Ectodermal cell (in vitro differentiated cells): ENCODE measurements around the gene MEST.

Source experiments
- H3K27ac ChIP-seq: 2 replicates; pipeline ENCODE4 v1.7.0; 2013; ENCODE audit warnings: mild to moderate bottlenecking, low read depth, low read length; ENCODE audit not compliant: insufficient read depth, poor library complexity, severe bottlenecking
- H3K27me3 ChIP-seq: 2 replicates; pipeline ENCODE4 v1.7.0; 2013; ENCODE audit warnings: mild to moderate bottlenecking, low read length; ENCODE audit not compliant: insufficient read depth, control insufficient read depth, poor library complexity, severe bottlenecking
- H3K36me3 ChIP-seq: one replicate; pipeline ENCODE4 v1.7.0; 2013; ENCODE audit warnings: low read length; ENCODE audit not compliant: control insufficient read depth, insufficient read depth
- H3K4me1 ChIP-seq: one replicate; pipeline ENCODE4 v1.7.0; 2013; ENCODE audit warnings: low read length; ENCODE audit not compliant: control insufficient read depth, insufficient read depth
- H3K4me3 ChIP-seq: 2 replicates; pipeline ENCODE4 v1.7.0; 2013; ENCODE audit warnings: low read depth, low read length, control low read depth; ENCODE audit not compliant: insufficient read depth
- H3K9me3 ChIP-seq: 2 replicates; pipeline ENCODE4 v1.7.0; 2013; ENCODE audit warnings: mild to moderate bottlenecking, low read length, moderate library complexity; ENCODE audit not compliant: control insufficient read depth
- WGBS, 2 experiments: methylation state at CpG; one replicate each; pipeline ENCODE4 v1.1.7; 2013; ENCODE audit warnings: missing lambda C conversion rate in 2 of 2; 5-methylcytosine and 5-hydroxymethylcytosine counted together

MEST gene

GRCh38 chr7:130553398-130554029 is 61.6 kb downstream of the MEST start:
- Histone ChIP-seq H3K27ac (no peak overlapping the region), H3K4me3 (no peak overlapping the region), H3K4me1 (no peaks in the 10 kb centered on the region), H3K36me3 (no peaks in the 10 kb centered on the region), H3K9me3 (no peaks in the 10 kb centered on the region), H3K27me3 (no peaks in the 10 kb centered on the region)
- WGBS, 2 experiments: 96 to 97% methylated on average over 2 to 3 of the region's 3 CpGs

- no peak overlapping the region for H3K27ac ChIP-seq
- WGBS, 2 experiments: 87 to 95% methylated on average over 3 of the region's 3 CpGs
- H3K9me3 ChIP-seq: no peaks in the 10 kb centered on the region
- H3K4me1 ChIP-seq: no peaks in the 10 kb centered on the region
- no peaks in the 10 kb centered on the region for H3K36me3 ChIP-seq
- H3K27me3 ChIP-seq: no peaks in the 10 kb centered on the region
- no peak overlapping the region for H3K4me3 ChIP-seq
Observed at GRCh38 chr7:130554481-130554880, 62.6 kb downstream of the MEST start.
